Neuronal stem cell (in vitro differentiated cells): ENCODE data around the gene EDEM1.

Experiments
- DNase-seq: peaks from one replicate; pipeline ENCODE4 v3.0.0-alpha.2; 2013; ENCODE audit warnings: low spot score
- H2AFZ ChIP-seq: one replicate; pipeline ENCODE4 v1.6.1; 2013; ENCODE audit warnings: mild to moderate bottlenecking, low read length, inconsistent platforms
- H2AK5ac ChIP-seq: 2 replicates; pipeline ENCODE4 v1.6.1; 2013; ENCODE audit warnings: low read depth, mild to moderate bottlenecking, inconsistent platforms, low read length, moderate library complexity, mixed read lengths
- H2BK120ac ChIP-seq: 2 replicates; pipeline ENCODE4 v1.6.1; 2013; ENCODE audit warnings: low read depth, mild to moderate bottlenecking, inconsistent platforms, low read length, moderate library complexity, mixed read lengths
- H2BK12ac ChIP-seq: one replicate; pipeline ENCODE4 v1.6.1; 2013; ENCODE audit warnings: low read length, inconsistent platforms
- H2BK15ac ChIP-seq: 2 replicates; pipeline ENCODE4 v1.6.1; 2013; ENCODE audit warnings: mild to moderate bottlenecking, low read length, inconsistent platforms, mixed read lengths
- H2BK5ac ChIP-seq: one replicate; pipeline ENCODE4 v1.6.1; 2013; ENCODE audit warnings: inconsistent platforms, mild to moderate bottlenecking, low read length, moderate library complexity
- H3K14ac ChIP-seq: one replicate; pipeline ENCODE4 v1.6.1; 2013; ENCODE audit warnings: low read length, inconsistent platforms
- H3K18ac ChIP-seq: 2 replicates; pipeline ENCODE4 v1.6.1; 2013; ENCODE audit warnings: low read length, inconsistent platforms
- H3K23ac ChIP-seq: 2 replicates; pipeline ENCODE4 v1.6.1; 2013; ENCODE audit warnings: low read depth, mild to moderate bottlenecking, mixed read lengths, low read length, inconsistent platforms; ENCODE audit not compliant: poor library complexity
- H3K27ac ChIP-seq: replicated peaks from 3 replicates; pipeline ENCODE4 v1.5.1; 2013; ENCODE audit warnings: low read length, inconsistent platforms
- H3K27me3 ChIP-seq, 3 experiments: 2 replicates each; pipeline ENCODE4 v1.6.1; 2013; ENCODE audit warnings: low read length in 3 of 3, mild to moderate bottlenecking in 2 of 3, inconsistent platforms in 1 of 3, low read depth in 1 of 3, mixed read lengths in 1 of 3, moderate library complexity in 1 of 3; ENCODE audit not compliant: control insufficient read depth in 3 of 3, insufficient read depth in 3 of 3
- H3K36me3 ChIP-seq, 2 donors: replicated peaks in 1 of 2; 2 replicates each; pipeline ENCODE4 v1.6.1; 2013; ENCODE audit warnings: low read length in 2 of 2; ENCODE audit not compliant: control insufficient read depth in 2 of 2, insufficient read depth in 2 of 2
- H3K4ac ChIP-seq: 2 replicates; pipeline ENCODE4 v1.6.1; 2013; ENCODE audit warnings: inconsistent platforms, mild to moderate bottlenecking, low read length, moderate library complexity
- H3K4me1 ChIP-seq, 2 donors: 1 replicate in 1 of 2; 2 replicates in 1 of 2; pipeline ENCODE4 v1.6.1; 2013; ENCODE audit warnings: low read length in 2 of 2, low read depth in 1 of 2; ENCODE audit not compliant: control insufficient read depth in 2 of 2, insufficient read depth in 1 of 2
- H3K4me2 ChIP-seq: one replicate; pipeline ENCODE4 v1.6.1; 2013; ENCODE audit warnings: mild to moderate bottlenecking, low read length, inconsistent platforms; ENCODE audit not compliant: insufficient read depth, poor library complexity, severe bottlenecking
- H3K4me3 ChIP-seq, 2 donors: 2 replicates each; pipeline ENCODE4 v1.5.1; 2013; ENCODE audit warnings: low read length in 2 of 2, mild to moderate bottlenecking in 2 of 2, inconsistent platforms in 1 of 2, moderate library complexity in 1 of 2
- H3K79me1 ChIP-seq: one replicate; pipeline ENCODE4 v1.6.1; 2013; ENCODE audit warnings: low read depth, mild to moderate bottlenecking, inconsistent platforms, low read length, moderate library complexity
- H3K9ac ChIP-seq: one replicate; pipeline ENCODE4 v1.6.1; 2013; ENCODE audit warnings: mild to moderate bottlenecking, low read depth, low read length, inconsistent platforms; ENCODE audit not compliant: poor library complexity
- H3K9me3 ChIP-seq, 2 donors: replicated peaks in 1 of 2; 2 replicates each; pipeline versions ENCODE3 to v1.6.1; 2013; ENCODE audit warnings: low read length in 2 of 2, mild to moderate bottlenecking in 2 of 2, inconsistent platforms in 1 of 2, low read depth in 1 of 2, mixed read lengths in 1 of 2, moderate library complexity in 1 of 2; ENCODE audit not compliant: control insufficient read depth in 2 of 2, insufficient read depth in 1 of 2
- H4K8ac ChIP-seq: one replicate; pipeline ENCODE4 v1.6.1; 2013; ENCODE audit warnings: low read depth, mild to moderate bottlenecking, inconsistent platforms, low read length, moderate library complexity
- H4K91ac ChIP-seq: one replicate; pipeline ENCODE4 v1.6.1; 2013; ENCODE audit warnings: low read length, low read depth, mild to moderate bottlenecking, inconsistent platforms; ENCODE audit not compliant: poor library complexity
- WGBS, 2 donors: extraction: QIAGEN DNeasy Blood & Tissue Kit; methylation state at CpG; one replicate each; pipeline ENCODE4 v1.1.7; 2013; ENCODE audit warnings: missing lambda C conversion rate in 2 of 2, mixed read lengths in 1 of 2; ENCODE audit not compliant: insufficient read length in 2 of 2, insufficient replicate concordance in 1 of 2; ENCODE audit errors: extremely low coverage in 2 of 2; 5-methylcytosine and 5-hydroxymethylcytosine counted together

Gene EDEM1

DNA sequence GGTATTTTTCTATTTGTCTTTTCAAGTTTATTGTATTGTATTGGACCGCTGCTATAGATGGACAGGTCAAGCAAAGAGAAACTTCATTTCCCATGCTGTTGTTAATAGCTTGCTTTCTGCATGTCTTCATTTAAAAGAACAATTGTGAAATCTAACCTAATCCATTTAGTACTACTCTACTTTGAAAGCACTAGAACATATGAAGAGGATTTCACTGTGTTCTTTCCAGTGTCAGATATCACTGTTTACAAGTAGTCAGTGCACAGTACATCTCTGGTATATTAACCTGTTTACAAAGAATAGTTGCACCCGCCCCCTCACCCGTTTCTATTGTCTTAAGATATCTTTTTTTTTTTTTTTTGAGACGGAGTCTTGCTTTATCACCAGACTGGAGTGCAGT lies 21.8 kb upstream of the EDEM1 start:
- Histone ChIP-seq H3K4me1 (peaks cover 8% of the 10 kb centered on the region in 2 donors), H2BK5ac (no peak overlapping the region), H3K23ac (no peak overlapping the region), H4K91ac (no peak overlapping the region), H3K9ac (no peak overlapping the region), H3K36me3 (peaks cover 0 to 6% of the 10 kb centered on the region in 2 donors), H3K14ac (no peak overlapping the region), H4K8ac (no peak overlapping the region), H2BK120ac (no peak overlapping the region), H3K27ac (no peak overlapping the region), H3K4me2 (no peak overlapping the region), H3K4ac (no peak overlapping the region), H2BK12ac (no peak overlapping the region), H2BK15ac (no peak overlapping the region), H3K27me3 (no peaks in the 10 kb centered on the region), H3K18ac (no peak overlapping the region), H3K4me3 (no peak overlapping the region), H2AK5ac (no peak overlapping the region), H2AFZ (no peak overlapping the region), H3K79me1 (no peaks in the 10 kb centered on the region), H3K9me3 (no peaks in the 10 kb centered on the region)
- WGBS, 2 donors, result no CpG with 5 or more reads among the region's 4 CpGs
- no peak for DNase-seq

GRCh38 chr3:5166846-5167245 lies 20.7 kb upstream of the EDEM1 start:
- Histone ChIP-seq H3K4me2 (no peak overlapping the region), H3K23ac (no peak overlapping the region), H2BK12ac (no peak overlapping the region), H2BK5ac (no peak overlapping the region), H2AK5ac (no peak overlapping the region), H3K27me3 (no peaks in the 10 kb centered on the region), H4K8ac (no peak overlapping the region), H4K91ac (no peak overlapping the region), H2BK120ac (no peak overlapping the region), H3K36me3 (peaks cover 0 to 16% of the 10 kb centered on the region in 2 donors), H3K4me1 (peaks cover 0 to 3% of the 10 kb centered on the region in 2 donors), H3K4ac (no peak overlapping the region), H3K27ac (no peak overlapping the region), H3K4me3 (no peak overlapping the region), H3K18ac (no peak overlapping the region), H3K14ac (no peak overlapping the region), H3K9ac (no peak overlapping the region), H3K79me1 (no peaks in the 10 kb centered on the region), H3K9me3 (no peaks in the 10 kb centered on the region), H2AFZ (no peak overlapping the region), H2BK15ac (no peak overlapping the region)
- no peak for DNase-seq
- no CpG with 5 or more reads among the region's 2 CpGs for WGBS, 2 donors

GRCh38 chr3:5168110-5168509 lies 19.4 kb upstream of the EDEM1 start:
- H4K8ac ChIP-seq, result no peak overlapping the region
- no peak overlapping the region for H2BK5ac ChIP-seq
- no peak overlapping the region for H2BK15ac ChIP-seq
- DNase-seq, result no peak
- no peak overlapping the region for H3K4ac ChIP-seq
- H2BK12ac ChIP-seq, result no peak overlapping the region
- H2AFZ ChIP-seq, result no peak overlapping the region
- H2AK5ac ChIP-seq, result no peak overlapping the region
- H3K36me3 ChIP-seq, result peaks cover 4 to 28% of the 10 kb centered on the region in 2 donors
- no peak overlapping the region for H3K14ac ChIP-seq
- H3K23ac ChIP-seq, result no peak overlapping the region
- no peaks in the 10 kb centered on the region for H3K4me1 ChIP-seq
- H3K27ac ChIP-seq, result no peak overlapping the region
- no peaks in the 10 kb centered on the region for H3K27me3 ChIP-seq
- H4K91ac ChIP-seq, result no peak overlapping the region
- WGBS, 2 donors, result no CpG with 5 or more reads among the region's 4 CpGs
- no peak overlapping the region for H3K9ac ChIP-seq
- no peak overlapping the region for H2BK120ac ChIP-seq
- H3K18ac ChIP-seq, result no peak overlapping the region
- no peak overlapping the region for H3K4me3 ChIP-seq
- H3K9me3 ChIP-seq, result no peaks in the 10 kb centered on the region
- no peaks in the 10 kb centered on the region for H3K79me1 ChIP-seq
- H3K4me2 ChIP-seq, result no peak overlapping the region

GRCh38 chr3:5169807-5170206 lies 17.7 kb upstream of the EDEM1 start:
- Histone ChIP-seq H2AK5ac (no peak overlapping the region), H3K27me3 (no peaks in the 10 kb centered on the region)

More at GRCh38 chr3:5169807-5170206, 17.7 kb upstream of the EDEM1 start:
- Histone ChIP-seq H2AFZ (no peak overlapping the region), H3K4ac (no peak overlapping the region), H3K9me3 (no peaks in the 10 kb centered on the region), H2BK120ac (no peak overlapping the region), H4K91ac (no peak overlapping the region), H3K4me3 (no peak overlapping the region), H4K8ac (no peak overlapping the region), H2BK15ac (no peak overlapping the region), H2BK5ac (no peak overlapping the region), H3K14ac (no peak overlapping the region), H3K4me1 (no peaks in the 10 kb centered on the region), H3K27ac (no peak overlapping the region), H3K4me2 (no peak overlapping the region), H3K36me3 (peaks cover 5 to 42% of the 10 kb centered on the region in 2 donors), H3K18ac (no peak overlapping the region), H2BK12ac (no peak overlapping the region), H3K79me1 (no peaks in the 10 kb centered on the region), H3K23ac (no peak overlapping the region), H3K9ac (no peak overlapping the region)
- WGBS, 2 donors, result no CpG with 5 or more reads among the region's 2 CpGs
- DNase-seq, result no peak
